GM18507 (cell line): Measurements from ENCODE around the gene KRTAP5-11.
"Not testable (repeated sequence)": the region's sequence is repeated elsewhere in the genome, so short reads cannot be mapped to it uniquely, and the experiment has no call there.

Experiments used
- DNase-seq: peaks from one replicate; pipeline ENCODE4 v3.0.0; 2011; ENCODE audit warnings: low read depth; ENCODE audit not compliant: insufficient read length; ENCODE audit errors: extremely low spot score
- FAIRE-seq: peaks from 2 replicates; lab custom pipeline; 2011; peaks lifted over from hg19 to GRCh38; lab: Jason Lieb, UNC

Gene KRTAP5-11, protein sequence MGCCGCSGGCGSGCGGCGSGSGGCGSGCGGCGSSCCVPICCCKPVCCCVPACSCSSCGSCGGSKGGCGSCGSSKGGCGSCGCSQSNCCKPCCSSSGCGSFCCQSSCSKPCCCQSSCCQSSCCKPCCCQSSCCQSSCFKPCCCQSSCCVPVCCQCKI

DNA sequence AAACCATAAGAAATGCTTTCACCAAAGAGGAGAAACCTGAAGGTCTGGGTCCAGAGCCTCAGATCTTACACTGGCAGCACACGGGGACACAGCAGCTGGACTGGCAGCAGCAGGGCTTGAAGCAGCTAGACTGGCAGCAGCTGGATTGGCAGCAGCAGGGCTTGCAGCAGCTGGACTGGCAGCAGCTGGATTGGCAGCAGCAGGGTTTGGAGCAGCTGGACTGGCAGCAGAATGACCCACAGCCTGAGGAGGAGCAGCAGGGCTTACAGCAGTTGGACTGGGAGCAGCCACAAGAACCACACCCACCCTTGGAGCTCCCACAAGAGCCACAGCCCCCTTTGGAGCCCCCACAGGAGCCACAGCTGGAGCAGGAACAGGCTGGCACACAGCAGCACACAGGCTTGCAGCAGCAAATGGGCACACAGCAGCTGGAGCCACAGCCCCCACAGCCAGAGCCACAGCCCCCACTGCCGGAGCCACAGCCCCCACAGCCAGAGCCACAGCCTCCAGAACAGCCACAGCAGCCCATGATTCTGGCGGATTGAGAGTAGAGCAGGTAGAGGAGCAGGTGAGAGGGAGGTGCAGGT is at the start of gene KRTAP5-11:
TSS of gene KRTAP5-11 (minus strand) at position 567 of the 587 bp plus-strand sequence. CDS start at position 529, 38 bp downstream.
- no peak for FAIRE-seq
- DNase-seq: no peak

GRCh38 chr11:71631551-71631950 is 48.9 kb upstream of the KRTAP5-11 start:
- FAIRE-seq, DNase-seq: not testable (repeated sequence)

DNA sequence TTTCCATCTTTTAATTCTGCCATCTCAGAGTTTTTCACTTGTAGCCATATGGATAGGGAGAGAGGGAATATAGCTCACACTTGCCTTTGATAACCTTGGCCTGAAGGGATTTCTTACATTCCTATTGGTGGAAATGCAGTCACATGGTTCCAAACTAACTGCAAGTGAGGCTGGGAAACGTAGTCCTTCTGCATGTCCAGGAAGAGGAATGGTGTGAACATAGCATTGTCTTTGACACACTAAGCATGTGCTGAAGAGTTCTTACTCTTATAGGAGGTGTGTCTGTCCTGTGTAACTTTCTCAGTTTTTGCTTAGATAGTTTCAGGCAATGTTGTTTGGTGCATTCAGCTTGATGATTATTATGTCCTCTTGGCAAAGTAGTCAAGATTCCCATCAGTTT is 47.4 kb upstream of the KRTAP5-11 start:
- not testable (repeated sequence) for FAIRE-seq, DNase-seq

DNA sequence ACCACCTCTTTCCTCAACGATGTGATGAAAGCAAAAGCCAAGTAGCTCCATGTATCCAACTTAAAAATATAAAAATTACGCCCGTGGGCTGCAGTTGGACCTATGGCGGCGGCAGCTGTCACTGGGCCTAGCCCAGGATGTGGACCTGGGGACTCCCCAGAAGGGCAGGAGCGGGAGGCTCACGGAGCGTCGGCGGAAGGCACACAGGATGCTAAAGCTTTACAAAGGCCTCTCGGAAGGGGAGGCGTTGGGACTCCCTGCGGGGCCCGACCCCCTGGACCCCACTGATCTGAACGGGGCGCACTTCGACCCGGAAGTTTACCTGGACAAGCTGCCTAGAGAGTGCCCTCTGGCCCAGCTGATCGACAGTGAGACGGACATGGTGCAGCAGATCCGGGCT is 46.3 kb upstream of the KRTAP5-11 start:
- not testable (repeated sequence) for DNase-seq, FAIRE-seq

DNA sequence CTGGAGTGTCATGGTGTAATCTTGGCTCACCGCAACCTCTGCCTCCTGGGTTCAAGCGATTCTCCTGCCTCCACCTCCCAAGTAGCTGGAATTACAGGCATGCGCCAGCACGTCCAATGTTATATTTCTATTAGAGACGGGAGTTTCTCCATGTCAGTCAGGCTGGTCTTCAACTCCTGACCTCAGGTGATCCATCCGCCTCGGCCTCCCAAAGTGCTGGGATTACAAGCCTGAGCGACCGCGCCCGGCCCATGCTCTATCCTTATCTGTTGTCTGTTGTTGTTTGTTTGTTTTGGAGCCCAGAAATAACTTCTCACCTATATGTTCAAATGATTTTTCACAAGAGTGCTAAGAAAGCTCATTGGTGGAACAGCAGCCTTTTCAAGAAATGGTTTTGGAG is 40.6 kb upstream of the KRTAP5-11 start:
- DNase-seq, FAIRE-seq: not testable (repeated sequence)

DNA sequence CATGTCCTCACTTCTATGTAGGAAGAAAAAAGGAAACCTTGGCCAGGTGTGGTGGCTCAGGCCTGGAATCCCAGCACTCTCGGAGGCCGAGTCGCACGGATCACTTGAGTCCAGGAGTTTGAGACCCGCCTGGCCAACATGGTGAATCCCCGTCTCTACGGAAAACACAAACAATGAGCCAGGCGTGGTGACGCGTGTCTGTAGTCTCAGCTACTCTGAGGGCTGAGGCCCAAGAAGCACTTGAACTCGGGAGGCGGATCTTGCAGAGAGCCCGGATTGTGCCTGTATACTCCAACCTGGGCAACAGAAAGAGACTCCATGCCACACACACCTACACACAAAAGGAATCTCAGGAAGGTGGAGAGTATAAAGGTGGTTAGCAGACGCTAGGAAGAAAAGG is 39.9 kb upstream of the KRTAP5-11 start:
- not testable (repeated sequence) for FAIRE-seq

GRCh38 chr11:71615003-71615402 is 32.3 kb upstream of the KRTAP5-11 start:
- FAIRE-seq, DNase-seq: not testable (repeated sequence)

More for the DNA sequence above, 39.9 kb upstream of the KRTAP5-11 start:
- not testable (repeated sequence) for DNase-seq

DNA sequence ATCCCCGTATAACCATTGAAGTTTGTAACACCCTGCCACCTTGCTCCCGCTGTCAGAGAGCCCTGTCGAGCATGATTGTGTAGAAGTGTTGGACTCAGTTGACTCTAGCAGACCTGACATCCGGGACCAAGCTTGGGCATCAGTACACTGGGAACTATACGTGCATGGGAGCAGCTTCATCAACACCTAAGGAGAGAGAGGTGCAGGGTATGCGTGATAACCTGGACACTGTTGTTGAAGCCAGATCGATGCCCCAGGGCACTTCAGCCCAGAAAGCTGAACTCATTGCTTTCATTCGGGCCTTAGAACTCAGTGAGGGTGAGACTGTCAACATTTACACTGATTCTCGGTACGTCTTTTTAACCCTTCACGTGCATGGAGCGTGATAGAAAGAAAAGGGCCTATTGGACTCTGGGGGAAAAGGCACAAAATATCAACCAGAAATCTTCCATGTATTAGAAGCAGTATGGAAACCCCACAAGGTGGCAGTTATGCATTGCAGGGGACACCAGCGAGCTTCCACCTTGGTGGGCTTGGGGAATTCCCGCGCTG is 31.8 kb upstream of the KRTAP5-11 start:
- not testable (repeated sequence) for DNase-seq, FAIRE-seq

DNA sequence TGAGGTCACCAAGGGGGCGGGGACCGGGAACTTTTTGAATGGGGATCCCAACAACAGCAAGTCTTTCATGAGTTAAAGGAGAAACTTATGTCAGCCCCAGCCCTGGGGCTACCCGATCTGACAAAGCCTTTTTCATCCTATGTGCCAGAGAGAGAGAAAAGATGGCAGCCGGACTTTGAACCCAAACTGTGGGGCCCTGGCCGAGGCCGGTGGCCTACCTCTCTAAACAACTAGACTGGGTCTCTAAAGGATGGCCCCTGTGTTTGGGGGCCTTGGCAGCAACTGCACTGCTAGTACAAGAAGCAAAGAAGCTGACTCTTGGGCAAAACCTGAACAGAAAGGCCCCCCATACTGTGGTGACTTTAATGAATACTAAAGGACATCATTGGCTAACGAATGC is 31.3 kb upstream of the KRTAP5-11 start:
- not testable (repeated sequence) for FAIRE-seq

GRCh38 chr11:71611218-71611910 is 28.7 kb upstream of the KRTAP5-11 start:
- DNase-seq, FAIRE-seq: not testable (repeated sequence)

More for the DNA sequence above, 31.3 kb upstream of the KRTAP5-11 start:
- not testable (repeated sequence) for DNase-seq

GRCh38 chr11:71608272-71608671 is 25.6 kb upstream of the KRTAP5-11 start:
- DNase-seq, FAIRE-seq: not testable (repeated sequence)

GRCh38 chr11:71607520-71608216 is 25.0 kb upstream of the KRTAP5-11 start:
- not testable (repeated sequence) for FAIRE-seq

GRCh38 chr11:71606853-71607519 is 24.3 kb upstream of the KRTAP5-11 start:
- not testable (repeated sequence) for DNase-seq, FAIRE-seq

More at GRCh38 chr11:71607520-71608216, 25.0 kb upstream of the KRTAP5-11 start:
- DNase-seq: not testable (repeated sequence)

GRCh38 chr11:71604798-71605488 is 22.3 kb upstream of the KRTAP5-11 start:
- not testable (repeated sequence) for DNase-seq, FAIRE-seq

DNA sequence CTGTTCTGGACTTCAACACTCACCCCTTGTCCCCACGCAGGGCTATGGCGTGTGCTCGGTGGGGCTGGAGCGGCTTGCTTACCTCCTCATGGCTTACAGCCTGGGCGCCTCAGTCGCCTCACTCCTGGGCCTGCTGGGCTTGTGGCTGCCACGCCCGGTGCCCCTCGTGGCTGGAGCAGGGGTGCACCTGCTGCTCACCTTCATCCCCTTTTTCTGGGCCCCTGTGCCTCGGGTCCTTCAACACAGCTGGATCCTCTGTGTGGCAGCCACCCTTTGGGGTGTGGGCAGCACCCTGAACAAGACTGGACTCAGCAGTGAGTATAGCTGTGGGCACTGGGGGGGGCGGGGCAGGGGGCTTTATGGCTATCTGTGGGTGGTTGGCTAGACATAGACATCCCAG is 20.5 kb upstream of the KRTAP5-11 start:
- FAIRE-seq, DNase-seq: not testable (repeated sequence)

DNA sequence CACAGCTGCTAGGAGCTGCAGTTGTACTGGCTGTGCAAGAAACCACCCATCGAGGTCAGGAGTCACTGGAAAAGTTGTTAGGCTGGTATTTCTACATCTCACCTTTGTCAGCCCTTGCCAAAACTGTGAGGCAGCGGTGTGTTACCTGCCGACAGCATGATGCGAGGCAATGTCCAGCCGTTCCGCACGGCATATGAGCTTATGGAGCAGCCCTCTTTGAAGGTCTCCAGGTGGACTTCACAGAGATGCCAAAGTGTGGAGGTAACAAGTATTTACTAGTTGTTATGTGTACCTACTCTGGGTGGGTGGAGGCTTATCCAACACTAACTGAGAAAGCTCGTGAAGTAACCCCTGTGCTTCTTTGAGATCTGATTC is 6.9 kb upstream of the KRTAP5-11 start:
- FAIRE-seq, DNase-seq: not testable (repeated sequence)

DNA sequence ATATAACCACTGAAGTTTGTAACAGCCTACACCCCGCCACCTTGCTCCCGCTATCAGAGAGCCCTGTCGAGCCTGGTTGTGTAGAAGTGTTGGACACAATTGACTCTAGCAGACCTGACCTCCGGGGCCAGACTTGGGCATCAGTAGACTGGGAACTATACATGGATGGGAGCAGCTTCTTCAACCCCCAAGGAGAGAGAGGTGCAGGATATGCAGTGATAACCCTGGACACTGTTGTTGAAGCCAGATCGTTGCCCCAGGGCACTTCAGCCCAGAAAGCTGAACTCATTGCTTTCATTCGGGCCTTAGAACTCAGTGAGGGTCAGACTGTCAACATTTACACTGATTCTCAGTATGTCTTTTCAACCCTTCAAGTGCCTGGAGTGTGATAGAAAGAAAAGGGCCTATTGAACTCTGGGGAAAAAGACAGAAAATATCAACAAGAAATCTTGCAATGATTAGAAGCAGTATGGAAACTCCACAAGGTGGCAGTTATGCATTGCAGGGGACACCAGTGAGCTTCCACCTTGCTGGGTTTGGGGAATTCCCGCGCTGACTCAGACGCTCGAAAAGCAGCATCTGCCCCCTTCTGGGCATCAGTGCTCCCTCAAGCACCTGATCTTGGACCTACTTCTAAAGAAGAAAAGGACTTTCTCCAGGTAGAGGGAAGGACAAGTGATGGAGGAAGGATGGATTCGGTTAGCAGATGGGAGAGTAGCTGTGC is 6.3 kb upstream of the KRTAP5-11 start:
- not testable (repeated sequence) for DNase-seq, FAIRE-seq

GRCh38 chr11:71588314-71588713 is 5.6 kb upstream of the KRTAP5-11 start:
- DNase-seq, FAIRE-seq: not testable (repeated sequence)
